SK-N-DZ (cell line): ENCODE data around the gene WDR1.
A peak's percentile ranks its signal among the peaks of the same experiment; 100 is the strongest.

ENCODE experiments used
- DNase-seq: peaks from one replicate; pipeline ENCODE4 v3.0.0-alpha.2; 2015; ENCODE audit warnings: low spot score

WDR1 gene

DNA sequence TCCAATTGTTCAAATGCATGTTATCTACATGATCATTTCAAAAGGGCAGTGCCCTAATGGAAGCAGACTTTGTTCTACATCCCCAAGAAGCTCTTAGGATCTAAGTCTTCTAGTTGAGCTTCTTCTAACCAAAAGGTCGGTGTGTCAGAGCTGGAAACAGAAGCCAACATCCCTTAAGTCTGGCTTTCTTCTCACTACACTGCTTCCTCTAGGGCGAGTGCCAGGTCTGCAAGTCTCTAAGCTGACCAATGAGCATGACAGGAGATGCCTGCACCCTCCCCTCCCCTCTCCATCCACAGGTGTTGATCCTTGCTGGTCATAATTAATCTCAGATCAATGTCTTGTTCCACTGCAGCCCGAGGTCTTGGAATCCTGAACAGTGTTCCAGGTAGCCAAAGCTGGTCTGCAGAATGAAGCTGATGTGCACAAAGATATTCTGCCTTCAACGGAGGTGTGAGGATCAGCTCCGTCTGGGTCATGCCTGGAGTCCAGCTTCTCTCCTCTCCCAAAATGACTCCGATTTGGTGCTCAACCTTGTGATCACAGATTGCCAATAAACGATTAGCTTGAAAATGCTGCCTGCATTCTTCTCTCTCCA, 44.1 kb downstream of the WDR1 start:
- DNase-seq: no peak

DNA sequence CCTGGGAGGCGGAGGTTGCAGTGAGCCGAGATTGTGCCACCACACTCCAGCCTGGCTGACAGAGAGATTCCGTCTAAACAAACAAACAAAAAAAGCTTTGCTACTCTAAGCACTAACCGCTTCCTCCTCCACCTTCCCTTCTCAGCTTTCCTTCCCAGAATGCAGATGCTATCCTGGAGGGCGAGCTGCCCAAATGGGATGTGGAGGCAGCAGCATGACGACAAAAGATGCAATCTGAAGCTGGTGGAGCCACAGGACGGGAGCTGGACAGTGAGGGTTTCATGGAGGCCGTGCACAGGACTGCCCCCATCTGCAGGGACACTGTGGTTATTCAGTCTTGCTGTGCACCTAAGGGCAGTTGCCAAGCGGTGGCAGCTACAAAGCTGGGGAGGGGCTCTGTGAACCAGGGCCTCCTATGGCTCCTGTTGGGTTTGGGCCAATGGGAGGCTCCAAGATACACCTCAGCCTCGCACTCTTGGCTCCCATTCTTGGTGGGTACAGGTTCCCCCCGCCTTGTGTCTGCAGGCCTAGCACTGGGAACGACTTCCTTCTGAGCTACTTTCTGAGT, 47.4 kb downstream of the WDR1 start:
- DNase-seq: no peak

GRCh38 chr4:10066670-10067651, 49.6 kb downstream of the WDR1 start:
- no peak for DNase-seq

DNA sequence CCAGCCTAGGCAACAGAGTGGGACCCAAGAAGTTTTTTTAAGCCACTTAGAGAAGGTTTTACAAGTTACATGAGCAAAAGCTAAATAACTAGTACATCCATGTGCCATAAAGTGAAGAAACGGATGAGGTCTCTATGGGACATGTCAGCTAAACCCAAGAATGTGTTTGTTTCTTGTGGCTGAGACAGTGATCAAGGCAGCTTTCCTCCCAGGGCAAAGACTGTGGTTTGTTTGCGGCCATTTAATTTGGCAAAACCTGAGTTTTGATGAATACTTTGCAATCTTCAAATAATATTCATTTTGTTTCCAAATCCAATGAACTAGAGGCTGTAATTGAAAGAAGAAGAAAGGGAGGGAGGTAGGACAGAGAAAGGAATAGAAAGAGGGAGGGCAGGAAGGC, 50.4 kb downstream of the WDR1 start:
- DNase-seq: no peak

- DNase-seq: peak; percentile 71
Observed at GRCh38 chr4:10063544-10064300, 52.9 kb downstream of the WDR1 start.

- DNase-seq: no peak
Observed at GRCh38 chr4:10061650-10062415, 54.8 kb downstream of the WDR1 start.

GRCh38 chr4:10058371-10058770, 58.2 kb downstream of the WDR1 start:
- DNase-seq: no peak

DNA sequence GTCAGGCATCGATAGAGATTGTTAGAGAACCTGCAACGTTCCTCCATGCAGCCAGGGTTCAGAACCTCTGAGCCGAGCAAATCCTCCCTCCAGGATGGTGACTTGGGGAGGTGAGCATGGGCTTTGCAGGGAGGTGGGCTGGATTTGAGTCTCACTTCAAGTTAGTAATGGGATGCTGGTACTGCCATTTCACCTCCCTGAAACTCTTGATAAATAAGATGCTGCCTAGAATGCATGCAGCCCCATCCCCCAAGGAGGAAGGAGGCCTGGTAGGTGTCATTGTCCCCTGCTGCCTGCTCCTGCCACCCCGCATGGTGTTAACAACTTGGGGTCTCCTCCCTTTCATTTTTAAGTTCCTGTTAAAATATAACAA, 59.6 kb downstream of the WDR1 start:
- DNase-seq: no peak

- no peak for DNase-seq
Observed at GRCh38 chr4:10056334-10057022, 60.1 kb downstream of the WDR1 start.

DNA sequence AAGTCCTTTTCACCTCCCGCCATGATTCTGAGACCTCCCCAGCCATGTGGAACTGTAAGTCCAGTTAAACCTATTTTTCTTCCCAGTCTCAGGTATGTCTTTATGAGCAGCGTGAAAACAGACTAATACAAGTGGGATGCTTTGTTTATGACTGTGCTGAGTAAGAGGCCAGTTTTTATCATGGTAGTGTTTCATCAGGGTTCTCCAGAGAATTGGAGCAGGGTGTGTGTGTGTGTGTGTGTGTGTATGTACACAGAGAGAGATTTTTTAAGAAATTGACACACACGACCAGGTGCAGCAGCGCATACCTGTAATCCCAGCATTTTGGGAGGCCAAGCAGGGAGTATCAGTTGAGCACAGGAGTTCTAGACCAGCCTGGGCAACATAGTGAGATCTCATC, 60.7 kb downstream of the WDR1 start:
- no peak for DNase-seq

- DNase-seq: no peak
Observed at GRCh38 chr4:10054571-10055041, 62.0 kb downstream of the WDR1 start.

DNA sequence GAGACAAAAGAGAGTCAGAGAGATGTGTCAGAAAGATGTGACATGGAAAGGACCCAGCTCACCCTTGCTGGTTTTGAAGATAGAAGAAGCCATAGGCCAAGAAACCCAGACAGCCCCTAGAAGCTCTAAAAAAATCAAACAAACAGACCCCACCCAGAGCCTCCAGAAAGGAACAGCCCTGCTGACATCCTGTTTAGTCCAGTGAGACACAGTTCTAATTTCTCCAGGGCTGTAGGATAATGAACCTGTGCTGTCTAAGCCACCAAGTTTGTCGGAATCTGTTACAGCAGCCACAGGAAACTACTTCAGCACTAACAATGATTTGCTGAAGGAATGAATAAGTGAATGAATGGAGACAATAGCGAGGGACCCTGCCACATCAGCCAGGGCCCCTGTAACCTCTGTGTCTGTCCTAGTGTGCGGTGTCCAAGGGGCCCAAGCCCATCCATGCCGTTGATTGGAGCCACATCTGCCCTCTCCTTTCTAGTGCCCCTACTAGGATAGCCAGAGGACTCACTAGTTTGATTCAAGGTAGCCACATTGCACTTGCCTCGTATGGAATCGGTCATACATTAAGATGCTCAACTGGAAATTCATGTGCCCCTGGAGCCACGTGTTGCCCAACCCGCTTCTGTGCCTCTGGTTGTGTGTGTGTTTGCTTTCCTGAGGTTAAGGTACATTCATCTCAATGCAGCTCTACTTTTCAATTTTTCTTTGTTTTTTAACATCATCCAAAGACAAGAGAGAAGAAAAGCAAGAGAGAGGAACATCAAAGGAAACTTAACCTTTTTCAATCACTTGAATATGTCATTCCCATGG, 62.8 kb downstream of the WDR1 start:
- DNase-seq: no peak

DNA sequence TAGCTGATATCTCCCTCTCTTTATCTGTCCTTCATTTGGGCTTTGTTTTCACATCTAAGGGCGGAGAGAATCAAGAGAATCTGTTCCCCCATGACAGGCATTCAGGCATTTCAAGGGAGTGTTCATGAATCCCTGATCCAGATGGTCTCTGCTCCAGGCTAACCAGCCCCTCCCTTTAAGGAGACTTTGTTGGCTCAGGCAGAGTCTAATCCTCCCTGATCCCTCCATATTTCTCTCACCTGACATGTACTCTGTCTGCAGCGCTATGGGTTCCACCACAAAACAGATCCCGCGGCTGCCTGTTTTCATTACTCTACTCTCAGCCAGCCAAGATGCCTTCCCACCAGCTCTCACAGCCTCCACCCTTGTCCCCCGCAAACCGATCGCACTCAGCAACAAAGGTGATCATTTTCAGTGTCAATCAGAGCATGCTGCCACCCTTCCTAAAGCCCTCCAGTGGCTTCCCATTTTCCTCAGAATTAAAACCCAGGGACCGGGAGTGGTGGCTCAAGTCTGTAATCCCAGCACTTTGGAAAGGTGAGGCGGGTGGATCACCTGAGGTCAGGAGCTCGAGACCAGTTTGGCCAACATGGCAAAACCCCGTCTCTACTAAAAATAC, 65.0 kb downstream of the WDR1 start:
- DNase-seq: no peak

DNA sequence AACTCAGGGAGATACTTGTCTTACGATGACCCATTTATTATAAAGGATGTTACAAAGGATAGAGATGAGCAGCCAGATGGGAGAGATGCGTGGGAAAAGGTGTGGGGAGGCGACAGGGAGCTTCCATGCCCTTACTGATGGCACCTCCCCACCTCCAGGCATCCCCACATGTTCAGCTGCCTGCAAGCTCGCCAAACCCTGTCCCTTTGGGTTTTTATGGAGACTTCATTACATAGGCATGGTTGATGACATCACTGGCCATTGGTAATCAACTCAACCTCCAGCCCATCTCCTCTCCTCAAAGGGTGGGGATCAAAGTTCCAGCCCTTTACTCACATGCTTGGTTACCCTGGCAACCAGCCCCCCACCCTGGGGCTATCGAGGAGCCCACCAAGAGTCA, 65.9 kb downstream of the WDR1 start:
- DNase-seq: no peak

GRCh38 chr4:10050261-10050661, 66.3 kb downstream of the WDR1 start:
- DNase-seq: peak; percentile 38

- no peak for DNase-seq
Observed at GRCh38 chr4:10048941-10049697, 67.5 kb downstream of the WDR1 start.

DNA sequence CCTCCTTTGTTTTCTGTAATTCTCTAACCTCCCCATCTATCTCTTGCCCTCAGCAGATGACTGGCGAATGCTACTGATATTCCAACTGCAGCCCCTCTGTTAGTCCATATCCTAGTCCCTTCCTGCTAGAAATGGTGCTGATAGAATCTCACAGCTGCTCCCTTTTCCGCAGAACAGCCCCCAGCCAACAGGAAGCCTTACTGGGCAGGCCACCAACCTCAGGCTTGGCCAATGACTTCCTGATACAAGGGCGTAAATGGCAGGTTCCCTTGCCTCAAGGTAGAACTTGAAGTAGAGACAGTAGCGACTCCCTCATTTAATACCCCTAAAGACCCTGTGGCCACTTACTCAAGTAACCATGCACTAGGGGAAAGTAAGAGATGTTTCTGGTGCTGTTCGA, 68.6 kb downstream of the WDR1 start:
- DNase-seq: no peak

DNA sequence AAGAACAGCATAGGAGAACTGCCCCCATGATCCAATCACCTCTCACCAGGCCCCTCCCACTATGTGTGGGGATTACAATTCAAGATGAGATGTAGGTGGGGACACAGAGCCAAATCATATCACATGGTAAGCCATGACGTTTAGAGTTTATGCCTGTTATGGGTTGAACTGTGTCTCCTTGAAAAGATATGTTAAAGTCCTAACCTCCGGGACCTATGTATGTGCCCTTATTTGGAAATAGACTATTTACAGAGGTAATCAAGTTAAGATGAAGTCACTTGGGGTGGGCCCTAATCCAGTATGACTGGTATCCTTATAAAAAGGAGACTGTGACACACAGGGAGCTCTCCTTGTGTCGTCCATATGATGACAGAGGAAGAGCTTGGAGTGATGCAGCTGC, 70.1 kb downstream of the WDR1 start:
- no peak for DNase-seq
